T-helper 2 cell treated with Interferon-gamma antibody and Interleukin-4, amounts not matched to agents 100 ng/mL and 5 ng/mL, for 36 hours (primary cell): Measurements from ENCODE around the gene MAP3K9. TPM values are rescaled to one million over a fixed set of nuclear protein-coding genes. Genes with fewer than 3 reads are reported as not detected.
"Not testable (repeated sequence)": the region's sequence is repeated elsewhere in the genome, so short reads cannot be mapped to it uniquely, and the experiment has no call there.

ENCODE experiments used
- intact Hi-C: fragments of 100-400 bp; cut with micrococcal nuclease; formaldehyde crosslinking; loops from one replicate; pipeline ENCODE4 v1.15.1; 2023
- total RNA-seq: library from RNA; stranded (reverse); gene quantifications from 2 replicates; pipeline ENCODE4 v1.2.3, GENCODE V29; 2022

Gene MAP3K9
- total RNA-seq, 1 donor from 2014 or later: 5.6 TPM

- intact Hi-C loops: no loop called here
Observed at GRCh38 chr14:70726651-70727375, 82.5 kb downstream of the MAP3K9 start.

DNA sequence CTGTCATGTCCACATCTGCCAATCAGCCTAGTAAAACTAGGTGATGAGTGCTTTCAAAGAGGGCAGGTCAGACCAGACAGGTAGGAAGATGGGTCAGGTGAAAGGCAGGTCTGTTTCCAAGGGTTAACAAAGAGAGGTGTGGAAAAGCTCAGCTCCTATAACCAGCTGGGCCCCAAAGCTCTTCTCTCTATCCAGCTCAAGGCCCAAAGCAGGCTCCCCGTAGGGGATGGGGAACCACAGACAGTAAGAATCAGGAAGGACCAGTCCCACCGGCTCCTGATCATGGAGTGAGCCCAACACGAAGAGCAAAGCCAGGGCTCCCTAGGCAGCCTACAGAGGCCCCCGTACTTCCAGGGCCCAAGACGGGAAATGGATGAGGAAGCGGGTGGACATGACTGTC, 84.4 kb downstream of the MAP3K9 start:
- intact Hi-C loops: no loop called here

GRCh38 chr14:70724110-70724509, 85.2 kb downstream of the MAP3K9 start:
- intact Hi-C loops: no loop called here

- intact Hi-C loops: no loop called here
Observed at GRCh38 chr14:70723276-70723675, 86.0 kb downstream of the MAP3K9 start.

DNA sequence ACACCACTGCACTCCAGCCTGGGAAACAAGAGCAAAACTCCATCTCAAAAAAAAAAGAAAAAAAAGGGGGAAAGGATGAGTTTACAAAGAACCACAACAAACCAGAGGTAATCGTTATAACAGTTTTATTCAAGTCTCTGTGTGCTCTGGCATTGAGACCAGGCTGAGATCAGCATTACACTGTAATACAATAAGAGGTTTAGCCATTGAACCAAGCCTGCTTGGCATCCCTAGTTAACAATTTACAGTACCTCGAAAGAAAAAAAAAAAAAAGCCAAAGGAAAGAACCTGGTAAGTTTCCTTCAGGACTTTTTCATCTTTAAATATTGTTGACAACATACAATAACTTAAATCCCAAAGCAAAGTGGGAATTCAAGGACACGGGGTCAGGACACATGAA, 86.9 kb downstream of the MAP3K9 start:
- intact Hi-C loops: no loop called here

DNA sequence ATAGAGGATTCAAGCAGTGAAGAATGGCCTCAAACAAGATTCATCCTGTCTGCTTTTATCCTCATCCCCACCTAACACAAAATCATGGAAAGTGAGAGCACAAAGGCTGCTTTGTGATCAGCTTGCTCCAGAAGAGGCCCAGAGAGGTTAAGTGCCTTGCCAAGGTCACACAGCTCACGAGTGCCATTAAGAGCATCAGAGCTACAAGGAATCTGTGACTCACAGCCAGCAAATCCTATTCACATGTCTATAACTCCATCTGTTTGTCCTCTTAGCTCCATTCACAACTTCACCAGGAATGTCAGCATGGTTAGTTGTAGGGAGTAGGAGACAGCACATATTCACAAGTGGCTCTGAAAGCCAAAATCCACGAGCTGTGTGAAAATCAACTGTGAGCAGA, 87.8 kb downstream of the MAP3K9 start:
- intact Hi-C loops: no loop called here

GRCh38 chr14:70718383-70719118, 90.8 kb downstream of the MAP3K9 start:
- intact Hi-C loops: no loop called here

- intact Hi-C loops: no loop called here
Observed at GRCh38 chr14:70716958-70717357, 92.4 kb downstream of the MAP3K9 start.

DNA sequence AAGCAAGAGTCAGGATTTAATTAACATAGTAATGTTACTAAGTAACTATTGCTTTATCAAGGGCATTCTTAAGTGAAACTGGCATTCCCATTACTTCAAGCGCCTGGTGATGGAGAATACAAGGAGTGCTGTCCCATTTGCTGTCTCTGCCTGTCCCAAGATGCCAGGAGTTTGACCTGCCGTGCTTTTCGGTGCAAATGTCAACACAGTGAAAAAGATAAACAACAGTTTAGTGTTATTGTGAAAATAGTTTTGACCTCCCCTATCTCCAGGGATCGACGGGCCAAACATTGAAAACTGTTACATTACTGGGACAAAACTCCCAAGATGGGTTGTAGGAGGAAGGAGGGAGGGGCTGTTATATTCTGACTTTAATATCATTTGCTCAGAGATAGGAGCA, 92.8 kb downstream of the MAP3K9 start:
- intact Hi-C loops: no loop called here

DNA sequence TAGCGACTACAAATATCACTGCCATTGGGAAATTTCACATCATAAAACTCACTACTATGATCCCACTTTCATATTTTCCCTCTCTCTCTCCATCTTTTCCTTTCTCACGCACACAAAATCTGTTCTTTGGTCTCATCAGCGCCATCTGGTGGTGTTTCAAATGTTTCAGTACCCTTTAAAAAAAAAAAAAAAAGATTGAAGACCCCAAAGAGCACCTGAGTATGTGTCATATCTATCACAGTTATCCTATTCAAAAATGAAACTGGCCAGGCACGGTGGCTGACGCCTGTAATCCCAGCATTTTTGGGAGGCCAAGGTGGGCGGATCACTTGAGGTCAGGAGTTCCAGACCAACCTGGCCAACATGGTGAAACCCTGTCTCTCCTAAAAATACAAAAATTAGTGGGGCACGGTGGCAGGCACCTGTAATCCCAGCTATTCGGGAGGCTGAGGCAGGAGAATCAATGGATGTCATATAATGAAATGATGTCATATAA, 95.2 kb downstream of the MAP3K9 start:
- intact Hi-C loops: loop anchor here (1.0 kb wide), 2 partner anchors 92 to 103 kb away; no protein-coding TSS in a partner anchor

DNA sequence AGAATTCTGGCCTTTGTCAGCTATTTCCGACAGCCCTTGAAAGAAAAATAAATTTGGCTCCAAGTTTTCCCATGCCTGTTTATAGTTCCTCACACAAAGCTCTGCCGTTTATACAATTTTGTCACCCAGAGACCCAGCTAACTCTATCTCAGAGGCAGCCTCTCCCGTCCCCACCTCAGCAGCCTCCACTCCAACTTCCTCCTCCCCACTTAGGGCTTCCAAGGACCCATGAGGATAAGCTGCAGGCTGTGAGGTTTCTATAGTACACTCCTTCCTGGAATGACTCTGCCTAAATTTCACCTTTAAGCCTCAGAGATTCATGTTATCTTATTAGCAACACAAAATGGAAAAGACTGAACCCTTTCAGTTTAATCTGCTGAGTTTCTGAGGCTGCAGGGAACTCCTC, 95.8 kb downstream of the MAP3K9 start:
- intact Hi-C loops: no loop called here

GRCh38 chr14:70713096-70713495, 96.2 kb downstream of the MAP3K9 start:
- intact Hi-C loops: no loop called here

DNA sequence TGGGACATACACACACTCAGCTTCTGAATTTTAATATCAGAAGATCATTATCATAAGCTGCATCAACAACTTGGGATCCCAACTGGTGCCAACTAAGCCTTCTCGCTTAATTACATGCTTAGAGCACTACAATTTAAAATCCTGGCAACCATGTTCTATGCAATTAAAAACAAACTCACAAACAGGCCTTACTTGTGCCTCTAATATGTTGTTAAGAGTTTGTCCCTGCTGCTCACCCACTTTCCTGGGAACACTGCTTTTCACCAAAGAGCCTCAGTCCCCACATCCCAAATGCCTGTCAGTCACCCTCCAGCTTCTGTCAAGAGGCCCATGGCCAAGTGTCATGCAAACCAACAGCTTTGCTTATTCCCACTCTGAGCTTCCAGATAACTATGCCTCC, 97.9 kb downstream of the MAP3K9 start:
- intact Hi-C loops: no loop called here

GRCh38 chr14:70709726-70710382, 99.5 kb downstream of the MAP3K9 start:
- intact Hi-C loops: no loop called here

DNA sequence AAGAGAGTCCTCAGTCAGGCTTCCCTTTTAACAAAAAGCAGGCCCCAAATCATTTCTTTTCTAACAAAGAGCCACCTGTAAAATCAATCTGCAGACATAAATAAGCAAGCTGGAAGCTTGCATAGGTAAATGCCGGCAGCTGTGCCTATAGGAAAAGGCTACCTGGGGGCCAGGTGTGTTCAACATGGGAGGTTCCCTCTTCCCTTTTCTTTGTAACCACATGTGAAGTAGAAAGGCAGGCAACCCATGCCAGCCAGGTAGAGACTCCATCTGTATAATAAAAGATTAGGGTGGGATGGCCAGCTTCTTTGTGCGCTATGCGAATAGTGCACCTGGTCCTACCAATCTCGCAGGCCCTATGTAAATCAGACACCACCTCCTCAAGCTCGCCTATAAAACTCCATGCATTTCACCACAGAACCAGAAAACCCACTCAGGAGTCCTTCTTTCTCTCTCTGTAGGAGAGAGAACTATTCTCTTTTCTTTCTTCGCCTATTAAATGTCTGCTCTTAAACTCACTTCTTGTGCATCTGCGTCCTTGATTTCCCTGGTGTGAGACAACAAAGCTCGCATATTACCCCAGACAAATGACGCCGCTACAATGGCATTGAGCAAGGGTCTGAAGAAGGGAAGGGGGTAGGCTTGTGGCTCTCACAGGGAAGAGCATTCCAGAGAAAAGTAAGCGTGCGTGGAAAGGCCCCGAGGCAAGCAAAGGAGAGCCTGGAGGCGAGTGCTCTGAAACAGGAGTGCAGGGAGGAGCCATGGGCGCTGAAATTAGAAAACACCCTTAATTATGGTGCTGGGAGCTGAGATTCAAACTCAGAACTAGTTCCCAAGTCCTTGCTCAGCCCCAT, 100.4 kb downstream of the MAP3K9 start:
- intact Hi-C loops: no loop called here

- intact Hi-C loops: no loop called here
Observed at GRCh38 chr14:70707138-70708038, 101.9 kb downstream of the MAP3K9 start.

- intact Hi-C loops: no loop called here
Observed at GRCh38 chr14:70706177-70706576, 103.1 kb downstream of the MAP3K9 start.

- intact Hi-C loops: no loop called here
Observed at GRCh38 chr14:70704960-70705359, 104.4 kb downstream of the MAP3K9 start.

DNA sequence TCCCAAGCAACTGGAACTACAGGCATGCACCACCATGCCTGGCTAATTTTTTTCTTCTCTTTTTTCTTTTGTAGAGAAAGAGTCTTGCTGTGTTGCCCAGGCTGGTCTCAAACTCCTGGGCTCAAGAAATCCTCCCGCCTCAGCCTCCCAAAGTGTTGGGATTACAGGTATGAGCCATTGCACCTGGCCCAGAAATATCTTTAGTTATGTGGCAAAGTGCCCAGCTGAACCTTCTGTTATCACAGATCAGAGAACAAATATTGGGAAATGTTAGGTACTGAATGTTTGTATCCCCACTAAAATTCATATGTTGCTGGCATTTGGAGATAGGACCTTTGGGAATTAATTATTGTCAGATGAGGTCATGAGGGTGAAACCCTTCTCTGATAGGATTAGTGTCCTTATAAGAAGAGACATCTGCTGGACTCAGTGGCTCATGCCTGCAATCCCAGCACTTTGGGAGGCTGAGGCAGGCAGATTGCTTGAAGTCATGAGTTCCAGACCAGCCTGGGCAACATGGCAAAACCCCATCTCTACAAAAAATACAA, 105.6 kb downstream of the MAP3K9 start:
- intact Hi-C loops: not testable (repeated sequence)

DNA sequence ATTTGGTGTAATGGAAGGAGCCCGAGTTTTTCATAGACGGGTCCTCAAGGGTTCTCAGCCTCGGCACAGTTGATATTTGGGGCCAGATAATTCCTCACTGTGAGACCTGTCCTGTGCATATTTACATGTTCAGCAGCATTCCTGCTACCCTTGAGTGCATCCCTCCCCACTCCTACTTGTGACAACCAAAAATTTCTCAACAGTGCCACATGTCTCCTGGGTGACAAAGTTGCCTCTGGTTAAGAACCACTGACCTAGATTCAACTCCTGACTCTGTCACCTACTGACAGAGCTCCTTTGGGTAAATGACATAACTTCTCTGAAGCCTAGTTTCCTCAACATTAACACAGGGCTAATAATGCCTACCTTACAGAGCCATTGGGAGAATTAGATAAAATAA, 107.2 kb downstream of the MAP3K9 start:
- intact Hi-C loops: no loop called here
